ENCODE measurements around the gene TMEM82.

- TF ChIP-seq POLR2A (IDR thresholded peaks at IDR 0.05) = no peak
- TF ChIP-seq, protein P1, sequence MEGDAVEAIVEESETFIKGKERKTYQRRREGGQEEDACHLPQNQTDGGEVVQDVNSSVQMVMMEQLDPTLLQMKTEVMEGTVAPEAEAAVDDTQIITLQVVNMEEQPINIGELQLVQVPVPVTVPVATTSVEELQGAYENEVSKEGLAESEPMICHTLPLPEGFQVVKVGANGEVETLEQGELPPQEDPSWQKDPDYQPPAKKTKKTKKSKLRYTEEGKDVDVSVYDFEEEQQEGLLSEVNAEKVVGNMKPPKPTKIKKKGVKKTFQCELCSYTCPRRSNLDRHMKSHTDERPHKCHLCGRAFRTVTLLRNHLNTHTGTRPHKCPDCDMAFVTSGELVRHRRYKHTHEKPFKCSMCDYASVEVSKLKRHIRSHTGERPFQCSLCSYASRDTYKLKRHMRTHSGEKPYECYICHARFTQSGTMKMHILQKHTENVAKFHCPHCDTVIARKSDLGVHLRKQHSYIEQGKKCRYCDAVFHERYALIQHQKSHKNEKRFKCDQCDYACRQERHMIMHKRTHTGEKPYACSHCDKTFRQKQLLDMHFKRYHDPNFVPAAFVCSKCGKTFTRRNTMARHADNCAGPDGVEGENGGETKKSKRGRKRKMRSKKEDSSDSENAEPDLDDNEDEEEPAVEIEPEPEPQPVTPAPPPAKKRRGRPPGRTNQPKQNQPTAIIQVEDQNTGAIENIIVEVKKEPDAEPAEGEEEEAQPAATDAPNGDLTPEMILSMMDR (IDR thresholded peaks at IDR 0.05) = no peak
Observed at GRCh38 chr1:15733726-15734226, 8.5 kb upstream of the TMEM82 start.

All from right lobe of liver (tissue), 4 donors.